ENCODE data around the gene FOS. TPM values are rescaled to one million over a fixed set of nuclear protein-coding genes. Genes with fewer than 3 reads are reported as not detected.

FOS gene
- total RNA-seq, 4 donors from 2014 or later: 78.0 to 286 (median 179) TPM

DNA sequence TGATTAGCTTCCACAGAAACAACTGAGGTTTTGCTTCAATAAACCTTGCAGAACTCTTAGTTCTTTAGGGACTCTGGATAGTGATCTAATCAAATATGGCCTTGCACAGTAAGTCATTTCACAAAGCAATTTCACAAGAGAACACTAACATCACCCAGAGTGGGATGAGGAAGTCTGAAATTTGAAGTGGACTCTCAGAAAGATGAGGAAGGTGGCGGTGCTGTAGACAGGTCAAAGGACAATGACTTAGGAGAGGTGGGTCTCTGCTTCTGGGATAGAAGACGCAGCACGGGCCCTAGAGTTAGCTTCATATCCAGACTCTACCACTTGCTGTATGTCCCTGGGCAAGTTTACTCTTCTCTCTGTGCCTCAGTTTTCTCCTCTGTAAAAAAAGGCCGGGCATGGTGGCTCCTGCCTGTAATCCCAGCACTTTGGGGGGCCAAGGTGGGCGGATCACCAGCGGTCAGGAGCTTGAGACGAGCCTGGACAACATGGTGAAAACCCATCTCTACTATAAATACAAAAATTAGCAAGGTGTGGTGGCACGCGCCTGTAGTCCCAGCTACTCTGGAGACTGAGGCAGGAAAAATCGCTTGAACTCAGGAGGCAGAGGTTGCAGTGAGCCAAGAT is 18.9 kb downstream of the FOS start:
- ATAC-seq: no peak
- no peaks in the 10 kb centered on the region for H3K27me3 ChIP-seq
- no peaks in the 10 kb centered on the region for H3K36me3 ChIP-seq
- WGBS, 2 donors (ENCODE audit: low coverage in 1 of 2): 79 to 95% methylated on average over 4 of the region's 10 CpGs
- peaks cover 0 to 40% (median 20%) of the 10 kb centered on the region in 3 donors for H3K4me1 ChIP-seq
- no peak overlapping the region for H3K4me3 ChIP-seq
- no peaks in the 10 kb centered on the region for H3K9me3 ChIP-seq
- peak overlapping the region in 3 of 4 donors; percentile 33 to 96 (median 91) for H3K27ac ChIP-seq
- TF ChIP-seq EP300 (IDR thresholded peaks at IDR 0.05): no peak
- TF ChIP-seq, protein P1, sequence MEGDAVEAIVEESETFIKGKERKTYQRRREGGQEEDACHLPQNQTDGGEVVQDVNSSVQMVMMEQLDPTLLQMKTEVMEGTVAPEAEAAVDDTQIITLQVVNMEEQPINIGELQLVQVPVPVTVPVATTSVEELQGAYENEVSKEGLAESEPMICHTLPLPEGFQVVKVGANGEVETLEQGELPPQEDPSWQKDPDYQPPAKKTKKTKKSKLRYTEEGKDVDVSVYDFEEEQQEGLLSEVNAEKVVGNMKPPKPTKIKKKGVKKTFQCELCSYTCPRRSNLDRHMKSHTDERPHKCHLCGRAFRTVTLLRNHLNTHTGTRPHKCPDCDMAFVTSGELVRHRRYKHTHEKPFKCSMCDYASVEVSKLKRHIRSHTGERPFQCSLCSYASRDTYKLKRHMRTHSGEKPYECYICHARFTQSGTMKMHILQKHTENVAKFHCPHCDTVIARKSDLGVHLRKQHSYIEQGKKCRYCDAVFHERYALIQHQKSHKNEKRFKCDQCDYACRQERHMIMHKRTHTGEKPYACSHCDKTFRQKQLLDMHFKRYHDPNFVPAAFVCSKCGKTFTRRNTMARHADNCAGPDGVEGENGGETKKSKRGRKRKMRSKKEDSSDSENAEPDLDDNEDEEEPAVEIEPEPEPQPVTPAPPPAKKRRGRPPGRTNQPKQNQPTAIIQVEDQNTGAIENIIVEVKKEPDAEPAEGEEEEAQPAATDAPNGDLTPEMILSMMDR (IDR thresholded peaks at IDR 0.05): no peak
- TF ChIP-seq POLR2A (IDR thresholded peaks at IDR 0.05): no peak
- no peak for TF ChIP-seq POLR2AphosphoS5 (IDR thresholded peaks at IDR 0.05)

GRCh38 chr14:75298187-75298965 is 19.7 kb downstream of the FOS start:
- Histone ChIP-seq H3K27ac (peak overlapping the region in 3 of 4 donors; percentile 70 to 96 (median 81)), H3K4me3 (no peak overlapping the region), H3K9me3 (no peaks in the 10 kb centered on the region), H3K4me1 (peaks cover 0 to 39% (median 19%) of the 10 kb centered on the region in 3 donors), H3K27me3 (no peaks in the 10 kb centered on the region), H3K36me3 (no peaks in the 10 kb centered on the region)
- whole genome bisulfite sequencing, 2 donors (ENCODE audit: low coverage in 1 of 2): 44 to 78% methylated on average over 3 to 9 of the region's 9 CpGs
- ATAC-seq: peak; percentile 14
- TF ChIP-seq POLR2A (IDR thresholded peaks at IDR 0.05) (no peak), EP300 (IDR thresholded peaks at IDR 0.05) (no peak), POLR2AphosphoS5 (IDR thresholded peaks at IDR 0.05) (no peak)
- TF ChIP-seq, protein P1 (IDR thresholded peaks at IDR 0.05): no peak

DNA sequence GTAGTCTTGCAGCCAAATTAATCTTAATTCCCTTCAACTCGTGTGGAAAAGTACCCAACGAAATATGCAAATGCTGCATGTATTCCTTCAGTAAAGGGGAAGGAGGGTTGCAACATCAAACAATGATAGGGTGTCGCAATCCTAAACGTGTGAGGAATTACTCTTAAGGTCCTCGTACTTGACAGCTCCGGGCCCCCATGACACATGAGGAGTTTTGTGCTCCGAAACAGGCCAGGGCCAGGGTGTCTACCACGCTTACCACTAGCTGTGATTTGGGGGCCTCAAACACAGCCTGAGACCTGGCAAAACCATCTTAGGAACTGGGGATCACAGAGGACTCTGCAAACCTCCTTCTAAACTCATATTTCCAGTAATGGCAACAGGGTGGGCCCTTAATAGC is 20.4 kb downstream of the FOS start:
- no peaks in the 10 kb centered on the region for H3K9me3 ChIP-seq
- TF ChIP-seq, protein P1 (IDR thresholded peaks at IDR 0.05): no peak
- peak; percentile 47 for TF ChIP-seq POLR2AphosphoS5 (IDR thresholded peaks at IDR 0.05)
- ATAC-seq: peak; percentile 31
- peak overlapping the region in 3 of 4 donors; percentile 70 to 96 (median 81) for H3K27ac ChIP-seq
- 39 to 40% methylated on average over 4 to 5 of the region's 8 CpGs for WGBS, 2 donors (ENCODE audit: low coverage in 1 of 2)
- H3K4me1 ChIP-seq: peaks cover 0 to 35% (median 17%) of the 10 kb centered on the region in 3 donors
- H3K27me3 ChIP-seq: no peaks in the 10 kb centered on the region
- no peak overlapping the region for H3K4me3 ChIP-seq
- H3K36me3 ChIP-seq: no peaks in the 10 kb centered on the region

DNA sequence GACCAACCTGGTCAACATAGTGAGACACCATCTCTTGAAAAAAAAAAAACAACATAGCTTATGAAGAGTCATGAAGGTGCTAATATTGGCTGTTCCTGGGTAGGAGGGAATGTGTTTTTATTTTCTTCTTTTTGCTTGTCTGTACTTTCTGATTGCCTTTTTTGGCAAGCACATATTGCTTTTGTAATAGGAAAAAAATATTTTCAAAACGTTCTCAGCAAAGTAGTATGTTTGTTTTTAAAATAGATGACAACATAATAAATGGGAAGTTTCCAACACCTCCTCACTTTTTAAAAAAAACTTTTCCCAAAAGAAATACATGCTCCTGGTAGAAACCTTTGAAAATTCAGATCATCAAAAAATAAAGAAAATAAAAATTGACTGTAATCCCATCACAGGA is 20.9 kb downstream of the FOS start:
- 0 to 13% methylated on average over 1 of the region's 1 CpG for WGBS, 2 donors (ENCODE audit: low coverage in 1 of 2)
- Histone ChIP-seq H3K4me1 (peaks cover 0 to 32% (median 17%) of the 10 kb centered on the region in 3 donors), H3K27me3 (no peaks in the 10 kb centered on the region), H3K36me3 (no peaks in the 10 kb centered on the region), H3K9me3 (no peaks in the 10 kb centered on the region), H3K27ac (peak overlapping the region in 3 of 4 donors; percentile 70 to 96 (median 81)), H3K4me3 (no peak overlapping the region)
- no peak for ATAC-seq
- TF ChIP-seq EP300 (IDR thresholded peaks at IDR 0.05) (no peak), POLR2A (IDR thresholded peaks at IDR 0.05) (no peak), POLR2AphosphoS5 (IDR thresholded peaks at IDR 0.05) (no peak)
- TF ChIP-seq, protein P1 (IDR thresholded peaks at IDR 0.05): no peak
